Epidermal melanocyte (primary cell): ENCODE measurements around the gene RAB7B.
"Not testable (repeated sequence)": the region's sequence is repeated elsewhere in the genome, so short reads cannot be mapped to it uniquely, and the experiment has no call there.

Source experiments
- DNase-seq: peaks from one replicate; pipeline ENCODE4 v3.0.0; 2011; ENCODE audit warnings: low spot score; ENCODE audit not compliant: insufficient read length

Gene RAB7B

DNA sequence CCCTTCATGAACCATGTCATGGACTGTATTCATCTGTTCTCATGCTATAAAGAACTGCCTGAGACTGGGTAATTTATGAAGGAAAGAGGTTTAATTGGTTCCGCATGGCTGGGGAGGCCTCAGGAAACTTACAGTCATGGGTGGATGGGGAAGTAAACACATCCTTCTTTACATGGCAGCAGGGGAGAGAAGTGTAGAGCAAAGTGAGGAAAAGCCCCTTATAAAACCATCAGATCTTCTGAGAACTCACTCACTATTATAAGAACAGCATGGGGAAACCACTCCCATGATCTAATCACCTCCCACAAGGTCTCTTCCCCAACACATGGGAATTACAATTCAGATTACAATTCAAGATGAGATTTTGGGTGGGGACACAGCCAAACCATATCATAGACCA, 6.6 kb downstream of the RAB7B start:
- DNase-seq: not testable (repeated sequence)

DNA sequence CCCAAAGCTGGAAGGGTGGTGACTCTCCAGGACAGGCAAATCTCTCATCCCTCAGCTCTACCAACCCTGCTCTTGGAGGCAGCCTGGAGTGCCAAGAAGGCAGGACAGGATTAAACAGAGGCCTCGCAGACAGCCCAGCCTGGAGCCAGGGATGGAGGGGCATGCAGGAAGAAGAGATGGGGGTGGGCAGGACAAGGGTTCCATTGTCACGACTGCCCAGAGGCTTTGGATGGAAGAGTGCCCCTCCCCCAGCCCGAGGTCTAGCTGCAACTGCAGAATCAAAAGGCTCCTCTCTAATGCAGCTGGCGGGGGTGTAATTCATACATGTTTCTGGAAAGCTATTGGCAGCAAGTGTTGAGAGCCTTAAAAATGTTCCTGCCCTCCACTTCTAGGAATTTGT, 8.8 kb downstream of the RAB7B start:
- peak; percentile 91 for DNase-seq

DNA sequence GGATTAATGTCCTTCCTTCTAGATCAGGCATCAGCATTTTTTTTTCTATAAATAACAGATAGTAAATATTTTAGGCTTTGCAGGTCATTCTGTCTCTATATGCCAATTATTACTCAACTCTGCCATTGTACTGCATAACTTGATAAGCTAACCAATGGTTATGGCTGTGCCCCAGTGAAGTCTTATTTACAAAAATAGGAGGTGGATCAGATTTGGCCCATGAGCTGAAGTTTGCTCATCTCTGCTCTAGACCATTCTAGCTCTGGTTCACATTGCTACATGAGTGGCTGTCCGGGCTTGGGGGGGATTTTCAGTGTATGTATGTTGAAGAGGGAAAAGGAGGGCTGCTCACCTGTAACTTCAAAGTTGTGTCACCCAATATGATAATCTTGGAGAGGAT, 10.1 kb downstream of the RAB7B start:
- no peak for DNase-seq

DNA sequence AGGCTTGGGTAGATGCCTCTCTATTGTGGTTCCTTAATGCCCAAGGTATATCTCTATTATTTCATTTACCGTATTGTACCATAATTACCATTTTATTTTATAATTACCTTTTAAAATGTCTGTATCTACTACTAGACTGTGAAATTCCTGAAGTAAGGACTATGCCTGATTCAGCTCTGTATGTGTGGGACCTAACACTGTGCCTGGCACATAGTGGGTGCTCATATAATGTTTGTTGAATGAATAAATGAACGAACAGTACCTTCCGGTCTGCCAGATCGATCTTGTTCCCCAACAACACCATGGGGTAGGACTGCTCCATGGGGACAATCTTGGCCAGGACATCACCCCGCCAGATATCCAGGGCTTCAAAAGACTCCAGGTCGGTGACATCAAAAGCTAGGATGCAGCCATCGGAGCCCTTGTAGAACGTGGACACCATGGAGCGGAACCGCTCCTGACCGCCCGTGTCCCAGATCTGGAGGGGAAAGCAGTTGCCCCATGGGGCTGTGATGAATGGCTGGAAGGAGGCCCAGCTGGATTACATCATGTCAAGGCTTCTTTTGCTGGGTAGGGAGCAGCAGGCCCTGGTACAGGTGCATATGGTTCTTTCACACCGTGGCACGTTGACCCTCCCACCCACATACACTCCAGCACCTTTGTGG, 10.8 kb downstream of the RAB7B start:
- no peak for DNase-seq

DNA sequence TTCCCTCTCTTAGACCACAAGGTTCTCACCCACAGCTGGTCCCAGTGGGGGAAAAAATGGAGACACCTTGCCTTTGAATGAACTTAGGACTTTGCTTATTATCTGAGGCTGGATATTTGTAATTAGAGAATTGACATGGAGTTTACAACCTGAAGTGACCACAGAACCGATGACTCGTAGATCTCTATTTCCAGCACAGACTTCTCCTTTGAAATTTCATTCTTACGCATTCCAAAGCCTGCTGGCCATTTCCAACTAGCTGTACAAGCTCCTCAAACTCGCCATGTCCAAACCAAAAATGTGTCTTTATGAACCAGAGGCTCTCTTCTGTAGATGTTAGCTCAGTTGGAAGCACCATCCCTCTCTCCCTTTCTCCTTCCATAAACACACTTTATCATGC, 12.0 kb downstream of the RAB7B start:
- DNase-seq: no peak

DNA sequence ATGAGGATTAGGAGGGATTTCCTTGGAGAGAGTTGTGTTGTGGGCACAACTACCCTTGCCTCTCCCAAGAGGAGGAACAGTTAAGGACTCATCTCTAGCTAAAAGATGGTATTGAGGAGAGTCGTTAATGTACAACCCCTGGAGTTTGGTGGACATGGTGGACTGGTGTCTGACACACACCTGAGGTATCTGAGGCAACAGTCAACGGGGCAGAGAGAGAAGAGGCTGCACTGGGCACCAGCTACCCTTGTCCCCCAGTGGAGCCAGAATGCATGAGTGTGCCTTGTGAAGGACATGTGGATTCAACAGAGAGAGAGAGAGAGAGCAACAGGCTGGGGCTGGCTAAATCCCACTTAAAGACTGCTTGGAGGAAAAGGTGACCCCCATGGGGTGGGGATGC, 13.0 kb downstream of the RAB7B start:
- DNase-seq: no peak

DNA sequence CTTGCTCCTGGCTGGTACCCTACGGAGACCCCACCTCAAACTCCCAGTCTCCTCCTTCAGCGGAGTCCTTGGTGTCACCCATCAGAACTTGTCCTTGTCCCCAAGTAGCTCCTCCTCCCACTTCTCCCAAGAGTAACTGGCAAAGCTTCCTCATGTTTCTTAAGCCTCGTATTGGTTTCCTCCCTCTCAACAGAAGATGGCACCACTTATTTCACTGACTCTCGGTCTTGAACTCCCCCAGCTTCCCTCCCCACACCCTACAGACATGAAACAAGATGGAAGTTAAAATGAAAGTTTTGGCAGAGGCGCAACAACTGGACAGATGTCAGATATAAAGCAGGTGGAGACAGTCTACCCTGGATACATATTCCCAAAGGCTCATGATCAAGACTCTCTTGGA, 13.4 kb downstream of the RAB7B start:
- no peak for DNase-seq

DNA sequence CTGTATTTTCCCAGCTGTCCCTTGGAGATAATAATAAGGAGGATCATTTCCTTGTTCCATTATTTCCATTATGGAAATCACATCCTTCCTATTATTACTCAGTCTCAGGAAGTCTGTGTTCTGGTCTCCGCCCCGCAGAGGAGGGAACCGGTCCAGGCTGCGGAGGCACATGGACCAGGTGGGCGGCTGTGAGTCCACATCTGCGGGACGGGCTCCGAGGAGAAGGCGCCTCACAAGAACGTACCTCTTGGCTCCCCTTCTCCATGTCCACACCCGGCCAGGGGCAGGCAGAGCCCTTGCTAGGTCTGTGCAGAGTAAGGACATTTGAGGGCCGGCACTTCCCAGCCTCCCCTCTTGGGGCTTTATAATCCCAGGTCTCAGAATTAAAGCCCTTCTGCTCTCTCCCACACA, 14.6 kb downstream of the RAB7B start:
- DNase-seq: no peak

DNA sequence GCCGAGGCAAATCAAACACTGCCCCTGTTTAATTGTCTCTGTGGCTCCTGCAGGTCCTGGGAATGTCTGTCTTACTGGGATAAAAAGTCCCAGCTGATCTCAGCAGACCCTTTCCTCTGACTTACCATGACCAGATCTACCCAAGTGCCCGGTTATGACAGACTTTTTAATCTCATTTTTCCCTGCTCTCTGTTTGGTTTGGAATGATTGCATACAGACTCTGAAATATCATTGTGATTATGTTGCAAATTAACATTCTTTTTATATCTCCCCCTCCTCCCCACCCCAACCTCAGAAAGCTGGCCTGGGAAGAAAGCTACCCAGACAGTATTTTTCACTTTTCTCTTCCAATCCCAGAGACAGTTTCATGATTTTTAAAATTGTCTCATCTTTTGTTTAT, 16.3 kb downstream of the RAB7B start:
- DNase-seq: no peak

DNA sequence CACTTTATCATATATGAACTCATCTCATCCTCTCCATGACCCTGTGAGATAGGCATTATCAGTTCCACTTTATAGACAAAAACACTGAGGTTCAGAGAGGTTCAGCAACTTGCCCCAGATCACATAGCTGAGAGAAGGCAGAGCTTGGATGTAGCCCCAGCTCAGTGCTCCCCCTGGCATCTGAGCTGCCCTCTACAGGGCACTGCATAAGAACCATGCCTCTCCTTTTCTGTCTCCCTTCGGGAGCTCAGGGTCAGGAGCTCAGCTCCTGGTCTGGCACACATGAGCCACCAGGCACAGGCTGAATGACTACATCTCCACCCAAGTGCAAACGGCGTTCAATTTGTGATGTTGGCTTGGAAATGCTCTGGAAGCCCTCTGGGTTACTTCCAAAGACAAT, 16.9 kb downstream of the RAB7B start:
- no peak for DNase-seq

DNA sequence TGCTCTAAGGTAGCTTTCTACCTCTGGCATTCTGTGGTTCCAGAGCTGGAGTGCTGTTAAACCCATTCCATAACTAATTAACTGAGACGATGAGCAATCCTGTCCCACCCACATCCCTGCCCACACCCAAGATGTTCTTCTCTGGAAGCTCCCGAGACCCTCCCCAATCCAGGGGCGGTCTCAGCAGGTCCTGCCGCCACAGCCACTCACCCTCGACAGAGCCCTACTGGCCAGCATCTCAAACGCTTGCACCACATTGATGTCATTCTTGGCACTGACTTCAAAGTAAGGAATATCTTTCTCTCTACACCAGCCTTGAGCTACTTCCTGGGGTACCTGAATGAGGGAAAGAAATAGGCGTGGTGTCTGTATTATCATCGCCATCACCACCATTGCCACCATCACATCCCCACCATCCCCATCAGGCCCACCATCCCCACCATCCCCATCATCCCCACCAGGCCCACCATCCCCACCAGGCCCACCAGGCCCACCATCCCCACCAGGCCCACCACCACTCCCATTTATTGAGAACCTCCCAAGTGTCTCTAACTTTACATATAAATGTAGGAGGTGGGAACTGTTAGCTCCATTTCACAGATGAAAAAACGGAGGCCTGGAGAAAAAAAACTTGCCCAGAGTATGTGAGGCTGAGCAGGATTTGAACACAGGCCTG, 17.7 kb downstream of the RAB7B start:
- no peak for DNase-seq

DNA sequence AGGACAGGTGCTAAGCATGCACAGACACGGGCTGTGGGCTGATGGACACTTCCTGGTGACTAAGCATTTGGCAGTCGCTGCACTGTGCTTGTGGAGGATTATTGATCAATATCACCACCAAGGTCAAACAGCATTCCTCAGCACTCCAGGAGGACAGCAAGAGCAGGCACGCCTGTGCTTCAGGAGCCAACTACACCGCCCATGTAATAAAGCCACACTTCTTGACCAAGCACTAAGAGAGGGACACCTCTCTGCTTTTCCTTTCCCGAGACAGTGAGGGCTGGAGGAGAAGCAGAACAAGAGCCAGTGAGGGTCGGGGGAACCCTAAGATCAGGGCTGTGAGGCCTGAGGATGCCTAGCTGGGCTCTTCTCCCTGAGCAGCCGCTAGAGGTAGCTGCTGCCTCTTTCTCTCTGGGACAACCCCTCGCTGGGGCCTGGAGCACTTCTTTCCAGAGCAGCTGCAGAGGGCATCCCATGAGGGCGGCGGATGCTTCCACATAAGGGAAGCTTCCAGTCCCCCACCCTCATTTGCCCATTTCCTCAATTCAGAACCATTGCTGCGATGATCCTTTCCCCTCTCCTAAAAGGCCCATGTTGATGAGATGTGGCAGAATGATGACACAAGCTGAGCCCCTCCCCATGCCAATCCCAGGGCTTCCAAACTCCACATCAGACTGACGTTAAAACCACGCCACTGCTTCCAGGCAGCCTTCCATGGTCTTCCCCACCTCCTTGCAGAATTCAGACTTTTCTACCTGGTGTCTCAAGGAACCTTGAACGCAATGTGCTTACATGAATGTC, 19.1 kb downstream of the RAB7B start:
- peak; percentile 59 for DNase-seq

DNA sequence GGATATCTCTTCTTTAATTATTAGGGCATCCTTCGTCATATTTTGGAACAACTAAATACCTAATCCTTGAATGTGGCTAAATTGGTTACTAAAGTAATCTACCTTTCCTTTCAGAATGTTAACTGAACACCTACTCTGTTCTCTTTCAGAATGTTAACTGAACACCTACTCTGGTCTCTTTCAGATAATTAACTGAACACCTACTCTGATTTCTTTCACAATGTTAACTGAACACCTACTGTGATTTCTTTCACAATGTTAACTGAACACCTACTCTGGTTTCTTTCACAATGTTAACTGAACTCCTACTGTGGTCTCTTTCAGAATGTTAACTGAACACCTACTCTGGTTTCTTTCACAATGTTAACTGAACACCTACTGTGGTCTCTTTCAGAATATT, 21.9 kb downstream of the RAB7B start:
- no peak for DNase-seq

DNA sequence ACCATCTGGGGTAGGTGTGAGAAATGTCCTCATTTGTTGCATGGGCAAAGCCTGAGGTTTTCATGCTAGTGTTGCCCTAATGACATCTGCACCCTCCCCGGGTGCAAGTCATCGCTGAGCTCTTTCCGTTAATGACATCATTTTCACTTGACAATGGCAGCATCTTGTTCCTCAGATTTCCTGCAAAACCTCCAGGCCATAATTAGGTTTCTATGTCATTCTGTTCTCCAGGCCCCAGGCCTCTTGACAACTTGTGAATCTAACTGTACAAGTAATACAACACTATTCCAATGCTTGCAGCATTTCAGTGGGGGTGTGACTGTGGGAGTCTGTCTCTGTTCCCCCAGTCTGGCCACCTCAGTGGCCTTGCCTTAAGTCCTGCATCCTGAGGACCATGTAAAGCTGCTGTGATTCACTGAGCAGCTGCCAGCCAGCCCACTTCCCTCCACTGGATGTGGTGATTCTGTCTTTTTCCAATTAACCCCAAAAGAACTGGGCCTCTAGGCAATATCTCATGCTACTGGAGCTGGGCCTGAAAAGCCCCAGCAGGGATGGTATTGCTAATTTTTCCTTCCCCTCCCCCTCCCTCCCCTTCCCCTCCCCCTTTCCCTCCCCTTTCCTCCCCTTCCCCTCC, 22.8 kb downstream of the RAB7B start:
- DNase-seq: no peak

DNA sequence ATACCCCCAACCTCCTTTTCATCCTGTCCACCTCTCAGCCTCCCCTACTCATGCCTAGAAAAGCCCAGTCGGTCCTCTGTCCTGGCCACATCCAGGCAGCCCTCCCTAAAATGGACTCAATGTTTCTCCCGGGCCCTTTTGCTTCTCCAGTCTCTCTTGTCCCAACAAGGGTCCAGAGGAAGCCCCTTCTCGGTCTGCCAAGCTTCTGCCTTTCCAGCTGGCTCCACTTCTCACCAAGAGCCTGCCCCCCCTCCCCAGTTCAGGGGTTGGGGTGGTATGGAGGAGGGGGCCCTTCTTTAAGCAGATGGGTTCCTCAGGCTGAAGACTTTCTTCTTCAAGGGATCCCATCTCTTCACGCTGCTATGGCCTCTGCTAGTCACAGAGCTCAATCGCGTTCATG, 23.9 kb downstream of the RAB7B start:
- no peak for DNase-seq

DNA sequence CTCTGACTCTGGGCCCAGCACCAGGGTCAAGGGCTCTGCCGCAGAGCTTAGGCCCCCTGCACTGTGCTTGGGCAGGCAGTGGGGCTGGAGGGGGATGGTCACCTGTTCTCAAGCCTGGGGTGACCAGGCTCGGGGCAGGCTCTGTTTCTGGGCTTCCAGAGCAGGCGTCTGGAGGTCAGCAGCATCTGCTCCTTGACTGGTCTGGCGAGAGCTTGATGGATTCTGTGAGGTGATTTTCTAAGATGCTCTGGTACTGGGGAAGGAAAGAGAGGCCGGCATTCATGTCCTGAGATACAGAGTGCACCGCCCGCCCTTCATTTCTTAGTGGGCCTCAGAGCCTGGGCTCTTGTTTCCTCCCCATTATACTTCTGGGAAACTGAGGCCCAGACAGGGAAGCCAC, 24.5 kb downstream of the RAB7B start:
- DNase-seq: no peak

DNA sequence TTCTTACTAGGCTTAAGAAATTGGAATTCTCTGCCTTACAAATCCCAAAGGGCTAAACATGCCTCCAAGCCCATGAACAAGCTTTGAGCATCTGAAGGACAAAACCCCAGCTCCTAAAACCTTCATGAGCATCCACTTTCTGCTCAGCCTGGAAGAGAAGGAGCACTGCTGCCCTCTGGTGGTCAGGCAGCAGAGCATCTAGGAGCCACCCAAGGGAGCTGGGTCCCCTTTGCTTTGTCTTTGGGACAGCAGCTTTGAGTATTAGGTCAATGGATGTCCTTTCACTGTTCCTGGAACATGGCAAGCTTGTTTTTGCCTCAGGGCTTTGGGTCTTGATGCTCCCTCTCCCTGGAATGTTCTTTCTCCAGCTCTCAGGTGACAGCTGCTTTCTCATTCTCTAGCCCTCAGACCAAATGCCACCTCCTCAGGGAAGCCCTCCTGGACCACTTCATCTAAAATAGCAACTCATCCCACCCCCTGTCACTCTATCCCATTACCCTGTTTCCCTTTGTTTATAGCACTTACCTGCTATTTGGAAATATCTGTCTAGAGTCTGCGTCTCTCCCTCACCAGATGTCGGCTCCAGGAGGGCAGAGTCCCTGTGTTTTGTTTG, 25.7 kb downstream of the RAB7B start:
- DNase-seq: peak; percentile 64

DNA sequence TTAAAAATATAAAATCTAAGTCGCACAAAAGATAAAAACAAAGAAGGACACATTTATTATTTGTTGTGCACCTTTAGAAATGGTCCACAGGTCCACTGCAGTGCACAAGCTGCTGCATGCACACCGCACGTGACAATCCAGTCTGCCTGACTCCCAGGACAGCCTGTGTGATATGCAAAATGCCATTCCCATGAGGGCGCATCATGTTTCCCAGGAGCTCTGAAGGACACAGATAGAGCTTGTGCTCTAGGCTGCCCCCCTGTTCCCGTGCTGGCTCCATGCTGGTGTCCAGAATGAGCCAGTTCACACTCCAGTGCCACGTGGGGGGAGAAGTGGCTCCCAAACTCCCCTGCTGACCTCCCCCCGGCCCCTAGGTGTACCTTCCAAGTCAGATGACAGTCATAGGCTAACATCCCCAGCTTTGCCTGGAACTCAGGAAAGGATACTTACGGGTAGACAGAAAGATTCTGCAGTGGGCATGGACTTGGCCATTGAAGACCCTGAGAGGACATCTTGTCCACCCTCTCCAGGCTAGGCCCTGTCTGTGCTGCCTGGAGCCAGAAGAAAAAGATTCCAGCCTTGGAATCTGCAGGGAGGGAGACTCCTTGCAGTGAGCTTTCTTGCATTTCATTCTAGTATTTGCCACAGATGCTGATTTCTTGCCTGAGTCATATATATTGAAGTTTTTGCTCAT, 26.3 kb downstream of the RAB7B start:
- no peak for DNase-seq

DNA sequence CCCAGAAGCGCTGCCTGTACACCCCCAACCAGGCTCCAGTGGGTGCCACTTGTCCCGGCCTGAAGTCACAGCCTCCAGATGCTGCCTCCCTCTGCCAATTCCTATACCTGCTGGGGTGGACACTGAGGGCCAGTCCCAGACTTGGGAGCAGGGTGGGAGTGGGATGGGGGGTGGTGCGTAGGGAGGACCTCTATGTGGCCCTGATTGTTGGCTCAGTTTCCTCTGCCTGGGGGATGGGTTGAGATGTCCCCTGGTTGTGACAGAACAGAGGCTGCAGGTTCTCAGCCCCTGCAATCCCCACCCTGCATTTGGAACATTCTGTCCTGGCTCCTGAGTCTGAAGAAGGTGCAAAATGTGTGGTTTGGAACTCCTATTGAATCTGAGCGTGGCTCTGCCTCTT, 27.2 kb downstream of the RAB7B start:
- no peak for DNase-seq

DNA sequence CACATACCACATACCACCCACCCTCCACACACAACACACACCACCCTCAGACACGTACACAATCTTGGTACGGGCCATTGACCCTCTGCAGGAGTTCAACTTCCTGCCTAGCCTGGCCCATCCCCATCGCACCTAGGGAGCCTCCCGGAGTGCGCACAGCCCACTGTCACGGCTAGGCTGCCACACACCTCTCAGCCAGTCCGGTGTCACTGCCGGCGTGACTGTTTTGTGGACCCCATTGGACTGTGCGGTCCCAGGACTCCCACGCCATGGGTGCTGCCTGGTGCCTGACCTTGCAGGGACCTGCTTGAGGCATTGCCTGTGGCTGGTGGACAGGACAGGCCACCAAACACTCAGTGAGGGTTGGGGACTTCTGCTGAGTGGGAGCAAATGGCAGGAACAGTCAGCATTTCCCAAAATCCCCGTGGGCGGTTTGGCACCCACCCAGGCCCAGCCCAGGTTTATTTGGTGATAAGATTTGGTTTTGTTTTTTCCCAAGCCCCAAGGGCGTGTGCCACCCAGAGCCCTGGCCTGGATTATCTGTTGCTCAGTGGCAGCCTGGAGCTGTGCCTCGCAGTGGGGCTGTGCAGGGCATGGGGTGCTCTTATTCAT, 27.7 kb downstream of the RAB7B start:
- no peak for DNase-seq

DNA sequence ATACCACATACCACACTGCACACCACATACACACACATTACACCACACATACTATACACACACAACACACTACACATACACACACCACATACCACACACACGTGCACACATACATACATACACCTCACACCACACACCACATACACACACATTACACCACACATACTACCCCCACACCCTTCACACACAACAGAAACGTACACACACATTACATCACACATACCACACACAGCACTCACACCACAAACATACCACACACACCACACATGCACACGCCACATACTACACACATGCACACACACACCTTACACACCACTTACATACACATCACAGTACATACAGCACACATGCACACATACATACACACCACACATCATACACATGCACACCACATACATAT, 28.5 kb downstream of the RAB7B start:
- no peak for DNase-seq
